GM12892 (cell line): ENCODE data around the gene ITPKB.

ENCODE experiments used
- POLR2A ChIP-seq: IDR thresholded peaks from 2 replicates; pipeline ENCODE4 v1.6.1; 2011; ENCODE audit warnings: low read depth, low read length, control low read depth
- POLR2AphosphoS5 ChIP-seq: IDR thresholded peaks from 2 replicates; pipeline ENCODE4 v1.6.1; 2011; ENCODE audit warnings: low read depth, low read length, control low read depth
- TAF1 ChIP-seq: IDR thresholded peaks from 2 replicates; pipeline ENCODE4 v1.6.1; 2011; ENCODE audit warnings: low read depth, mild to moderate bottlenecking, control low read depth, low read length, borderline replicate concordance

DNA sequence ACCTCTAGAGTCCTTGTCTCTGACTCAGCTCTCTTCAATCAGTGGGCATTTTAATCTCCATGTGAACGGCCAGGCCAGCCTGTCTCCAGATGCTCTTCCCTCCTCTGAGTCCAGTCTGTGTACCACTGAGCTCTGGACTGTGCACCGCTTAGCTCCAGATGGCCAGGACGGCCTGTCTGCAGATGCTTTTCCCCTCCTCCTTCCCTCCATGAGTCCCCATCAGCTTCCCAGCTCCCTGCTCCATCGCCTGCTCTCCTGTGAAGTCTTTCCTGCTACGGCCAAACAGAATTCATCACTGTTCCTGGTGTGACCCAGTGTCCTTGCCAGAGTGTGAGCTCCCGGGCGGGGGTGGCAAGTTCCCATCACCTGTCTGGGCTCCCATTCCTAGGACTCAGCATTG is 148.5 kb downstream of the ITPKB start:
- TF ChIP-seq POLR2A = no peak
- TF ChIP-seq POLR2AphosphoS5 = no peak
- no peak for TF ChIP-seq TAF1
